ENCODE data around the gene TLK1. TPM values are rescaled to one million over a fixed set of nuclear protein-coding genes. Genes with fewer than 3 reads are reported as not detected.

TLK1 gene
- total and polyA plus RNA-seq, 10 of the 15 experiments (the other 5 are each of a cell fraction or from before 2014, with no cell fraction given) = 25.1 to 126 (median 57.3) TPM

DNA sequence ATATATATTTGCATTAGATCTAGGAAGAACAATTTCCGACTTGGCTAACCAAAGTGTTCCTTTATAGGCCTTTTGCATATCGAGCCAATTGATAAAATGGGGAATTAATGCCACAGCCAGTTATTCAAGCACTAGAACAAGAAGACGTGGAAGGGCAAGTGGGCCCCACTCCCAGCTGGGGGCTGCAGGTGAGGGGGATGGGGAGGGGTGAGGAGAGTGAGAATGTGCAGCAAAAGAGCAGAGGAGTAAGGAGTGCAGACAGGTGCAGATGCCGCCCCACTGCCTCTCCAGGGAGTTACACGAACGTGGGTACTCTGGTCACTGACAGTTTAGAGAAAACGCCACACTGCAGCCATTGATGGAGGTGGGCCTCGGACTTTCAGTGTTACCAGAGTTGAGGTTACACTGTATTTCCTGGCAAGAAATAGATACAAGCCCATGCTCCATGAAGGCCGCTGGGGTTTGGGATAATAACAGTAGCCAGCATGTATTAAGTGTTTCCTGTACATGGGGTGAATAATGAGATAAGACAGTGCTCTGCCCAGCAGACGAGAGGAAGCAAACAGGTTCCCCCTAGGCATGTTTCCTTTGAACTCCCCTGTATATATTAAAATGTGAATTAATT, 190.7 kb downstream of the TLK1 start:
- peaks cover 10% of the 10 kb centered on the region for H3K4me1 ChIP-seq (ENCODE audit: control insufficient read depth, insufficient read depth, low read length)
- RAD21 ChIA-PET (ENCODE audit: unreplicated experiment) = no interaction called here
- H3K9ac ChIP-seq (ENCODE audit: control insufficient read depth, insufficient read depth, low read length) = no peak overlapping the region
- no peaks in the 10 kb centered on the region for H4K20me1 ChIP-seq (ENCODE audit: control insufficient read depth, insufficient read depth)
- TF ChIP-seq ZZZ3 (IDR thresholded peaks at IDR 0.05; ENCODE audit: control insufficient read depth, insufficient read length, low read depth) (no peak), MEF2B (IDR thresholded peaks at IDR 0.05; ENCODE audit: partially characterized antibody, poor library complexity, severe bottlenecking) (no peak), ASH2L (IDR thresholded peaks at IDR 0.05; ENCODE audit: borderline replicate concordance, low read depth) (no peak), SREBF1 (IDR thresholded peaks at IDR 0.05; ENCODE audit: low read length) (no peak), TCF7 (IDR thresholded peaks at IDR 0.05; ENCODE audit: borderline replicate concordance) (no peak), ESRRA (IDR thresholded peaks at IDR 0.05; ENCODE audit: low read length) (no peak)
- no peak overlapping the region for H2AFZ ChIP-seq (ENCODE audit: control insufficient read depth, low read depth, low read length)
- CTCF ChIA-PET = interaction anchor here (0.6 kb wide), 1 partner anchor 500 kb away, joined by 3 read pairs; no protein-coding TSS in a partner anchor
- no peak for FAIRE-seq
- H3K79me2 ChIP-seq (ENCODE audit: control insufficient read depth, insufficient read depth, low read length) = no peaks in the 10 kb centered on the region; the same call in 1 of the 2 replicates
- H3K27ac ChIP-seq (ENCODE audit: control insufficient read depth, insufficient read depth) = no peak overlapping the region
- no peaks in the 10 kb centered on the region for H3K9me3 ChIP-seq (replicated peaks; ENCODE audit: control insufficient read depth, insufficient read depth, low read length)
- SMC1A ChIA-PET (ENCODE audit: uncharacterized antibody, unreplicated experiment) = no interaction called here
- in situ Hi-C loops (cut with MboI) (loop anchor here (10.0 to 25.0 kb wide), 2 partner anchors 467 to 1135 kb away; partner anchors contain the start of genes DCAF17, DLX2 and METTL8), intact Hi-C loops (cut with micrococcal nuclease; ENCODE audit: unreplicated experiment) (loop anchor here (5.0 kb wide), 3 partner anchors 352 to 602 kb away; partner anchors contain the start of genes DCAF17 and METTL8)
- no peak overlapping the region for H3K4me2 ChIP-seq (ENCODE audit: control insufficient read depth, insufficient read depth)
- 56% methylated on average over 10 of the region's 10 CpGs for WGBS (ENCODE audit: insufficient coverage, insufficient replicate concordance, low lambda C conversion rate, missing lambda C conversion rate)
- H3K27me3 ChIP-seq (replicated peaks in 1 of 2; ENCODE audit: control insufficient read depth in 2 of 2, insufficient read depth in 2 of 2, low read length in 1 of 2) = no peaks in the 10 kb centered on the region
- POLR2A ChIA-PET = no interaction called here
- peaks cover 6 to 15% of the 10 kb centered on the region in 2 experiments for H3K36me3 ChIP-seq (ENCODE audit: control insufficient read depth in 2 of 2, insufficient read depth in 2 of 2, low read length in 1 of 2)
- no TSS peak for BruUV-seq (replicated peaks)
- no peak overlapping the region for H3K4me3 ChIP-seq
- no peak for ATAC-seq
- no peak for DNase-seq (ENCODE audit: low read depth, low spot score)

DNA sequence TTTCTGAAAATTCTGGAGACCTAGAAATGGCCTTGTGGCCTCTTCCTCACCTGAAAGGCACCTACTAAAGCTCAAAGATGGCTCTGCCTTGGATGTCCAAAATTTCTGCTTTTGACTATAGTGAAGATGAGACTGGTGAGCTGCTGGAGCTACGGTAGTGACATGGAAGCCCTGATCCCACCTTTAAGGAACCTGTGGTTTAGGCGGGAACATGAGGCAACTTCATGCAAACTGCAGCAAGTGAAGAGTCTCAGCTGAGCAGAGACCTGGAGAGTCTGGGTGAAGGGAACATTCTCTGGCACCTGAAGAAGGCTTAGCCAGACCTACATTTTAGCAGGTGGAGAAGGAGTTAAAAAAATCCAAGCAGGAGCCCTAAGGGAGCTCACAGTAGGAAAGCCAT, 191.7 kb downstream of the TLK1 start:
- Histone ChIP-seq H4K20me1 (ENCODE audit: control insufficient read depth, insufficient read depth) (no peaks in the 10 kb centered on the region), H3K27me3 (replicated peaks in 1 of 2; ENCODE audit: control insufficient read depth in 2 of 2, insufficient read depth in 2 of 2, low read length in 1 of 2) (no peaks in the 10 kb centered on the region), H3K4me1 (ENCODE audit: control insufficient read depth, insufficient read depth, low read length) (peaks cover 9% of the 10 kb centered on the region), H3K4me2 (ENCODE audit: control insufficient read depth, insufficient read depth) (no peak overlapping the region), H3K79me2 (ENCODE audit: control insufficient read depth, insufficient read depth, low read length) (no peaks in the 10 kb centered on the region; the same call in 1 of the 2 replicates), H3K9ac (ENCODE audit: control insufficient read depth, insufficient read depth, low read length) (no peak overlapping the region), H3K9me3 (replicated peaks; ENCODE audit: control insufficient read depth, insufficient read depth, low read length) (no peaks in the 10 kb centered on the region), H3K36me3 (ENCODE audit: control insufficient read depth in 2 of 2, insufficient read depth in 2 of 2, low read length in 1 of 2) (peaks cover 6 to 20% of the 10 kb centered on the region in 2 experiments), H3K27ac (ENCODE audit: control insufficient read depth, insufficient read depth) (no peak overlapping the region), H3K4me3 (no peak overlapping the region), H2AFZ (ENCODE audit: control insufficient read depth, low read depth, low read length) (no peak overlapping the region)
- intact Hi-C loops (cut with micrococcal nuclease; ENCODE audit: unreplicated experiment) = no loop called here
- CTCF ChIA-PET = interaction anchor here (0.6 to 1.3 kb wide), 2 partner anchors 37 to 40 kb away, joined by 3 read pairs; partner anchors contain the start of gene GORASP2
- WGBS (ENCODE audit: insufficient coverage, insufficient replicate concordance, low lambda C conversion rate, missing lambda C conversion rate) = 89% methylated on average over 2 of the region's 2 CpGs
- FAIRE-seq = no peak
- SMC1A ChIA-PET (ENCODE audit: uncharacterized antibody, unreplicated experiment) = no interaction called here
- in situ Hi-C loops (cut with MboI) = loop anchor here (25.0 kb wide), 1 partner anchor 468 kb away; the partner anchor contains the start of genes DCAF17 and METTL8
- TF ChIP-seq CHD4 (IDR thresholded peaks at IDR 0.05) (no peak), POLR2A (IDR thresholded peaks at IDR 0.05; ENCODE audit: low read depth, low read length) (peak; percentile 59), TCF7 (IDR thresholded peaks at IDR 0.05; ENCODE audit: borderline replicate concordance) (no peak), ASH2L (IDR thresholded peaks at IDR 0.05; ENCODE audit: borderline replicate concordance, low read depth) (no peak)
- BruUV-seq (replicated peaks) = no TSS peak
- no peak for ATAC-seq
- POLR2A ChIA-PET = interaction anchor here (0.5 kb wide), 1 partner anchor 824 kb away, joined by 4 read pairs; no protein-coding TSS in a partner anchor
- DNase-seq (ENCODE audit: low read depth, low spot score) = no peak
- RAD21 ChIA-PET (ENCODE audit: unreplicated experiment) = no interaction called here
